Measurements from ENCODE around the gene ARMC5. TPM values are rescaled to one million over a fixed set of nuclear protein-coding genes. Genes with fewer than 3 reads are reported as not detected.

Gene ARMC5
- total RNA-seq, 2 donors from 2014 or later: 9.4 to 12.1 TPM

GRCh38 chr16:31485571-31485970 is 26.3 kb downstream of the ARMC5 start:
- H3K4me3 Mint-ChIP-seq: no peak overlapping the region
- 89 to 92% methylated on average over 15 to 17 of the region's 17 CpGs for WGBS, 2 experiments (ENCODE audit: insufficient coverage in 1 of 2, insufficient read length in 1 of 2)
- no peak overlapping the region for H3K27ac Mint-ChIP-seq
- Histone ChIP-seq H3K36me3 (ENCODE audit: control insufficient read depth, insufficient read depth, low read length) (no peaks in the 10 kb centered on the region), H3K4me3 (ENCODE audit: low read length) (no peak overlapping the region), H3K27ac (ENCODE audit: low read depth, low read length) (no peak overlapping the region), H3K9me3 (ENCODE audit: control insufficient read depth, low read length) (no peaks in the 10 kb centered on the region), H3K9ac (ENCODE audit: extremely low read depth, low read length, poor library complexity, severe bottlenecking) (no peak overlapping the region), H3K27me3 (ENCODE audit: control insufficient read depth, insufficient read depth, low read length, poor library complexity, severe bottlenecking) (peaks cover 55% of the 10 kb centered on the region), H3K4me1 (ENCODE audit: control insufficient read depth, insufficient read depth, low read length) (no peaks in the 10 kb centered on the region)
- no peak for TF ChIP-seq CTCF (conservative IDR thresholded peaks at IDR 0.05)
- peaks cover 7% of the 10 kb centered on the region for H3K36me3 Mint-ChIP-seq (ENCODE audit: low read depth)
- no peak for DNase-seq
- no peaks in the 10 kb centered on the region for H3K9me3 Mint-ChIP-seq
- H3K4me1 Mint-ChIP-seq: peaks cover 11% of the 10 kb centered on the region
- H3K27me3 Mint-ChIP-seq (ENCODE audit: insufficient read depth): peaks cover 86% of the 10 kb centered on the region

DNA sequence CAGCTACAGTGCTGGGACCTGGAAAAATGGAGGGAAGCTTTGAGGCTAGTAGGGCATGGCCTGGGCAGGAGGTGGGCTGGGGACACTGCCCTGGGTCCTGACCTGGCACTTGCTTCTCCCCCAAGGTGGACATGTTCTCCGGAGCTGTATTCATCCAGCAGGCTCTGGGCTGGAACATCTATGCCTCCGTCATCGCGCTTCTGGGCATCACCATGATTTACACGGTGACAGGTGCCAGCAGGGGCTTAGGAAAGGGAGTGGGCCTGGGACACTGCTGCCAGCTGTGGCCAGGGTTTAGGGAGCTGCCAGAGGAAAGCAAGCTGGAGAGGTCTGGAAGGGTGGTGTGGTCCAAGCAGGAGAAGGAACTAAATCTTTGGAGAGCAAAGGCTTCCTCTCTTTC is 26.7 kb downstream of the ARMC5 start:
- no peaks in the 10 kb centered on the region for H3K9me3 ChIP-seq (ENCODE audit: control insufficient read depth, low read length)
- H3K27me3 ChIP-seq (ENCODE audit: control insufficient read depth, insufficient read depth, low read length, poor library complexity, severe bottlenecking): peaks cover 55% of the 10 kb centered on the region
- no peaks in the 10 kb centered on the region for H3K36me3 ChIP-seq (ENCODE audit: control insufficient read depth, insufficient read depth, low read length)
- Mint-ChIP-seq H3K9me3 (no peaks in the 10 kb centered on the region), H3K27me3 (ENCODE audit: insufficient read depth) (peaks cover 81% of the 10 kb centered on the region), H3K4me1 (peaks cover 11% of the 10 kb centered on the region), H3K36me3 (ENCODE audit: low read depth) (peaks cover 12% of the 10 kb centered on the region), H3K4me3 (no peak overlapping the region), H3K27ac (no peak overlapping the region)
- no peak overlapping the region for H3K27ac ChIP-seq (ENCODE audit: low read depth, low read length)
- 89 to 94% methylated on average over 4 to 5 of the region's 5 CpGs for WGBS, 2 experiments (ENCODE audit: insufficient coverage in 1 of 2, insufficient read length in 1 of 2)
- H3K4me1 ChIP-seq (ENCODE audit: control insufficient read depth, insufficient read depth, low read length): no peaks in the 10 kb centered on the region
- no peak for DNase-seq
- no peak for TF ChIP-seq CTCF (conservative IDR thresholded peaks at IDR 0.05)
- H3K9ac ChIP-seq (ENCODE audit: extremely low read depth, low read length, poor library complexity, severe bottlenecking): no peak overlapping the region
- H3K4me3 ChIP-seq (ENCODE audit: low read length): no peak overlapping the region

DNA sequence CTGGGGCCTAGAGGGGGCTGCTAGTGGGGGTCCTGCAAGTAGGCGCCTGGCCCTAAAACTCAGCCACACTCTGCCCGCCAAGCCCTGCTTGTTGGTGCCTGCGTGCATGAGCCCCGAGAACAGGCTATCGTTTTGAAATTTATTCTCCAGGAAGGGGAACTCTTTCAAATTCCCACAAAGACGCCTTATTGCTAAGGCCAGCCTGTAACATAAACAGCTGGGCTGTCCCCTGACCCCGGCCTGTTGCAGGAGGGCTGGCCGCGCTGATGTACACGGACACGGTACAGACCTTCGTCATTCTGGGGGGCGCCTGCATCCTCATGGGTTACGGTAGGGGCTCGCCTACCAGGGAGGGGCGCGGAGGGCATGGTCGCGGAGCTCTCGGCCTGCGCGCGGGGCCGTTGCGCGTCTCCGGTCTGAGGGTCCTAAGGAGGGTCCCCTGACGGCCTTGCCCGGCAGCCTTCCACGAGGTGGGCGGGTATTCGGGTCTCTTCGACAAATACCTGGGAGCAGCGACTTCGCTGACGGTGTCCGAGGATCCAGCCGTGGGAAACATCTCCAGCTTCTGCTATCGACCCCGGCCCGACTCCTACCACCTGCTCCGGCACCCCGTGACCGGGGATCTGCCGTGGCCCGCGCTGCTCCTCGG is 27.9 kb downstream of the ARMC5 start:
- H3K4me3 ChIP-seq (ENCODE audit: low read length): peak overlapping the region; percentile 81
- Mint-ChIP-seq H3K4me3 (peak overlapping the region; percentile 62), H3K9me3 (no peaks in the 10 kb centered on the region), H3K27me3 (ENCODE audit: insufficient read depth) (peaks cover 71% of the 10 kb centered on the region), H3K27ac (no peak overlapping the region), H3K4me1 (peaks cover 11% of the 10 kb centered on the region), H3K36me3 (ENCODE audit: low read depth) (peaks cover 21% of the 10 kb centered on the region)
- H3K27ac ChIP-seq (ENCODE audit: low read depth, low read length): no peak overlapping the region
- no peak for TF ChIP-seq CTCF (conservative IDR thresholded peaks at IDR 0.05)
- no peaks in the 10 kb centered on the region for H3K4me1 ChIP-seq (ENCODE audit: control insufficient read depth, insufficient read depth, low read length)
- H3K27me3 ChIP-seq (ENCODE audit: control insufficient read depth, insufficient read depth, low read length, poor library complexity, severe bottlenecking): peaks cover 54% of the 10 kb centered on the region
- 16 to 18% methylated on average over 23 to 48 of the region's 48 CpGs for WGBS, 2 experiments (ENCODE audit: insufficient coverage in 1 of 2, insufficient read length in 1 of 2)
- no peaks in the 10 kb centered on the region for H3K9me3 ChIP-seq (ENCODE audit: control insufficient read depth, low read length)
- H3K9ac ChIP-seq (ENCODE audit: extremely low read depth, low read length, poor library complexity, severe bottlenecking): no peak overlapping the region
- DNase-seq: no peak
- H3K36me3 ChIP-seq (ENCODE audit: control insufficient read depth, insufficient read depth, low read length): no peaks in the 10 kb centered on the region

All from endodermal cell (in vitro differentiated cells).